ENCODE data around the gene PCNP.
"Not testable (repeated sequence)": the region's sequence is repeated elsewhere in the genome, so short reads cannot be mapped to it uniquely, and the experiment has no call there.

- TF ChIP-seq CTCF (IDR thresholded peaks at IDR 0.05; ENCODE audit: poor library complexity, severe bottlenecking); SMC3 (conservative IDR thresholded peaks at IDR 0.05; ENCODE audit: poor library complexity); POLR2AphosphoS5 (IDR thresholded peaks at IDR 0.05): not testable (repeated sequence)
These were observed 37.0 kb upstream of the PCNP start for GRCh38 chr3:101536955-101537354.
